G401.6 (cell line): Measurements from ENCODE around the gene SHISA9.
"Not testable (repeated sequence)": the region's sequence is repeated elsewhere in the genome, so short reads cannot be mapped to it uniquely, and the experiment has no call there.

Source experiments
- FAIRE-seq: peaks from 2 replicates; lab custom pipeline; 2012; peaks lifted over from hg19 to GRCh38; lab: Jason Lieb, UNC

The SHISA9 gene

DNA sequence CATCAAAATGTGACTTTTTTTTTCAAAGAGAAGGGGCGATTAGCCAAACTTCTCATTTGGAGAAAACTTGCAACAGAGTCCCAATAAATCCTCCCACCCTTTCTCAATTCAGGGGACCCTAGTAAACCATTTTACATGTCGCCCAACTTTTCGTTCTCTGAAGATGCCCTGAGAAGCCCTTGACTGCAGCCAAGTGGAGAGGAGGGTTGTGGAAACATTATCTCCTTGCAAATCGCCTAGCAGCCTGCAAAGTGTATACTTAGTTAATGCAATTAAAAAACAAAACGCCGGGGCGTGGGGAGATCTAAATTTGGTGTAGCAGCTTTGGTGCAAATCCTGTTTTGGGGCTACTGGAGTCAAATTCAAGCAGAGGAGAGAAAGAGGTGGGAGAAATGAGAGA lies 1.2 kb upstream of the SHISA9 start:
- no peak for FAIRE-seq

GRCh38 chr16:12900599-12901203 lies 697 bp upstream of the SHISA9 start:
- no peak for FAIRE-seq

- FAIRE-seq: no peak
Observed at GRCh38 chr16:12901204-12901596, 198 bp upstream of the SHISA9 start.

DNA sequence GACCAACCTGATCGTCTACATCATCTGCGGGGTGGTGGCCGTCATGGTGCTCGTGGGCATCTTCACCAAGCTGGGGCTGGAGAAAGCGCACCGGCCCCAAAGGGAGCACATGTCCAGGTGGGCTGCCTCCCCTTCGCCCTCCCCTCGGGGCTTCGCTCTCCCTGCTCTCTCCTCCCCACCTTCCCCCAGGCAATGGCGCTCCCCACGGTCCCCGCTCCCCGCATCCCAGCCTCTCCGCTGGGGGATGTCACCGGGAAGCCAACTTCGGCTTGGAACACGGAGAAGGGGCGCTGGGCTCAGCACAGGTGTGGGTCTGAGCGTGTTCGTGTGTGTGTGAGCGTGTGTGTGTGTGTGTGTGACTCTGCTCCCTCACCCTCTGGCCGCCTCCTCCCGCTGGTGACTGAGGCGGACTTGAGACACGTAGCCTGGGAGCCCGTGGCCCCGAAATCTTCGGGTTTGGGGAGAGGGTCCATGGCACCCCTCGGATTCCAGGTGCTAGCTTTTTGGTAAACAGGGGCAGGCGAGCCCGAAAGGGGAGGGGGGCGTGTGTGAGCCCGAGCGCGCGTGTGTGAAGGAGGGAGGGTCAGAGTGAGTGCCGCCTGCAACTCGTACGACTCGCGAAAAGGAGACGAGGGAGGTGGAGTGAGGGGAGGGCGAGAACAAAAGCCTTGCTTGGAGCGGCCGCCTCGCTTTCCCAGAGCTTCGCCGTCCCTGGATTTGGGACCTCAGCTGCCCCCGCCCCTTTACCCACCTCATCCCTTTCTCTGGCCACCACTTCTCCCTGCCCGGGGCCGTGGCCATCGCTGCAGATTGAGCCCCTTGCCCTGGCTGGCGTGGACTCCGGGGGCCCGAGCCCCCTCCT lies 1.3 kb downstream of the SHISA9 start:
- FAIRE-seq: no peak

DNA sequence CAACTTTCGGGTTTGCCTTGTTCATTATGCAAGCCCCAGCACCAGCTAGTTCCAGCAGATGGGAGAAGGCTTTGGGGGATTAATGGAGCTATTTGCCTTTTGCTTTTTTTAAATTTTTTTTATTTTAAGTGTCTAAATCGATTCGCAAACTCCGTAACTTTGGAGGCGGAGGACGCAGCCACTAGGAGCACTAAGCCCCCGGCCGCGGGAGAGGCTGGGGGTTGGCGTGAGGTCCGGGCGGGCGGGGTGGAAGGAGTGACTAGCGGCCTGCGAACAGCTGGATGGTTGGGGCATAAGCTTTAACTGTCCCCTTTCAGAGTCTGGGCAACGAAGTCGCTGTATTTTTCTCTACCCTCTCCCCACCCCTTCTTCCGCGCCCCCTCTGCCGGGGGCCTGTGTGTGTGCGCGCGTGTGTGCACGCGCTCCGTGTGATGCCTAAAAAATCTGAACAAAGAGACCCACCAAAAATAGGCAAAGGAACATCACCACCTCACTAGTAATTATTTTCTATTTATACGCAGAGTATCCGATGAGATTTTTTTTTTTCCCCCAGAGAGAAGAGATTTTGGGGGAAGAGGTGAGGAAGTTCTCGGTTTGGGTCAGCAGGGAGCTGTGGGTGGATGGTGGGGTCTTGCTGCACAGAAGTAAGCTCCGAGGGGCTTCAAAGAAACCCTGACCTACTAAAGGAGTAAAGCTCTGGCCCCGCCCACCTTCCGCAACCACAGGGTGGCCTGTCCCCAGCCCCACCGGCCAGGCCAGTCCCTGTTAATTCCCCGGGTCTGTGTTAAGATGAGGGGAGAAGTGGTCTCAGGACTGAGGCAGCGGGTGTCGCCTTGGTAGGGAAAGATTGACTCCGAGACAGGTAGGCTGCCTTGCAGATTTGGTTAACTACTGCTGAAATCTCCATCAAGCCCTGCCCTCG lies 2.3 kb downstream of the SHISA9 start:
- FAIRE-seq: no peak

GRCh38 chr16:12904329-12904671 lies 2.9 kb downstream of the SHISA9 start:
- FAIRE-seq: no peak

- no peak for FAIRE-seq
Observed at GRCh38 chr16:12906271-12906670, 4.9 kb downstream of the SHISA9 start.

DNA sequence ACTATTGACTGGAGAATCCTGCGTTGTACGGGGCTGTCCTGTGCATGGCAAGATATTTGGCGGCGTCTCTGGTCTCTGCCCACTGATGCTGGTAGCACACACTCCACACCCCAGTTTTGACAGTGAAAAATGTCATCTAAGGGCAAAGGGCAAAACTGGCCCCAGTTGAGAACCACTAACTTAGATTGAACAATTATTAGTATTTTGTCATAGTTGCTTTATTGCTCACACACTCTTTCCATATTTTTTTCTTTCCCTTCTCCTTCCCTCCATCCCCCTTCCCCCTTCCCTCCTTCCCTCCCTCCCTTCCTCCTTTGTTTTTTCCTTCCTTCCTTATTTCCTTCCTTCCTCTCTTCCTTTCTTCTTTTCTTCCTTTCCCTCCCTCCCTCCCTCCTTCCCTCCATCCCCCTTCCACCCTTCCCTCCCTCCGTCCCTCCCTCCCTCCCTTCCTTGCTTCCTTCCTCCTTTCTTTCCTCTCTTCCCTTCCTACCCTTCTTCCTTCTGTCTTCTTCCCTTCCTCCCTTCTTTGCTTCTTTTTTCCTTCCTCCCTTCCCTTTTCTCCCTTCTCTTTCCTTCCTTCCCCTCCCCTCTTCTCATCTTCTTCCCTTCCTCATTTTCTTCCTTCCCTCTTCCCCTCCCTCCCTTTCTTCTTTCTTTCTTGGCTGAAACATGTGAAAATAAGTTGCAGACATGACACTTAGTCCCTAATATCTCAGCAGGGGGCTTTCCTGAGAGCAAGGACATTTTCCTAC lies 5.5 kb downstream of the SHISA9 start:
- no peak for FAIRE-seq

- FAIRE-seq: no peak
Observed at GRCh38 chr16:12907670-12908233, 6.4 kb downstream of the SHISA9 start.

- no peak for FAIRE-seq
Observed at GRCh38 chr16:12917246-12917645, 15.8 kb downstream of the SHISA9 start.

GRCh38 chr16:12917653-12918052 lies 16.3 kb downstream of the SHISA9 start:
- no peak for FAIRE-seq

GRCh38 chr16:12920739-12921138 lies 19.3 kb downstream of the SHISA9 start:
- FAIRE-seq: no peak

DNA sequence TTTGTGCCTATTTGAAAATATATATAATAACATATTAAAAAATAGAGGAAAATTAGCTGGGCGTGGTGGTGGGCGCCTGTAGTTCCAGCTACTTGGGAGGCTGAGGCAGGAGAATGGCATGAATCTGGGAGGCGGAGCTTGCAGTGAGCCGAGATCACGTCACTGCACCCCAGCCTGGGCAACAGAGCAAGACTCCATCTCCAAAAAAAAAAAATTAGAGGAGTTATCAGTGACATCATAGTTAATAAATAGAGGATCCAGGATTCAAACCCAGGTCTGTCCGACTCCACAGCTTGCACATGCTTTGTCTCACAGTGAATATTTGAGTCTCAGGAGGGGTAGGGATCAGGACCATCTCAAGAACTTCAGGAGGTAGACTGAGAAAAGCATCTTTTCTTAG lies 22.2 kb downstream of the SHISA9 start:
- FAIRE-seq: not testable (repeated sequence)

DNA sequence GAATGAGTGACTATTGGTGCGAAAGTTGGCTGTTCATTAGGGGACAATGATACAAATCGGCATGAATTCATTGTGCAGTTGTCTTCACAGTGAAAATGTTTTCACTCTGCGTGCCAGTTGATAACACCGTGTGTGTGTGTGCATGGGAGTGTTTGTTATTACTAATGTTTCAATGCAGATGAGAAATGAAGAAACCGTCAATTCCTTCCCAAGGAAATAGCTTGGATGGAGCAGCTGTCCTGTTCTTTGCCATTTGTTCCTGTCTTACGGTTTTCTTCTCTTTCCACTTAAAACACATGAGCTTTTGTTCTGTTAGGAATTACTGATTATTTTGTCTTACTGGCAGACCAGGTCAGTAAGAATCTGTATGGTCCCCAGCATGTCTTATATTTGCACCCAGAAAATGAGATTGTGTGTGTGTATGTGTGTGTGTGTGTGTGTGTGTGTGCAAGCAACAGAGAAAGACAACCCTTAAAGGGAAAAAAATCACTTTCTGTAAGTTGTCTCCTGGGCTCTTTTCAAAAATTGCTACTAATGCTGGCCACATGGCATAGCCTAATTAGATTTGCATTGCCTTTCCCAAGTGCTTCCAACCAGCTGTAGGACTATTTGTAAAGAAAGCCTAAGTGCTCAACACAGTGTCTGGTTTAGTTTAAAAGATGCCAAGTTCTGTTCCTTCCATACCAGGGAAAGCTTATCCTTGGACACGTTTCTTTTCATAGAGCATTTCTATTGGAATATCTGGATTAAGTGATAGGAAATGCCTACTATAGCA lies 23.8 kb downstream of the SHISA9 start:
- FAIRE-seq: no peak

DNA sequence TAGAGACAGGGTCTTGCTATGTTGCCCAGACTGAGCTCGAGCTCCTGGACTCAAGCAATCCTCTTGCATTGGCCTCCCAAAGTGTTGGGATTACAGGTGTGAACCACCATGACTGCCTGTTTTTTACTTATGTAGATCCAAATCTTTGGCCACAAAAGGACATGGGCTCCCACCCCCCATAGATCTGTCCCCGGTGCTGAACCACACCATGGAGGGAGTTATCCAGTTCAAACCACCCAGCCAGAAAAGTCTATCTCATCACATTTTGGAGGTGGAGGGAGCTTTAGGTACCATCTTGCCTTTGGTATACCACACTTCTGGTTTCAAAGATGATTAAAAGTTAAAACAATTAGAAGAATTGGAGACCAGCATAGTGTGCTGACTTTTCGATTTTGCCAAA lies 26.2 kb downstream of the SHISA9 start:
- no peak for FAIRE-seq

GRCh38 chr16:12930881-12931280 lies 29.5 kb downstream of the SHISA9 start:
- no peak for FAIRE-seq

- FAIRE-seq: no peak
Observed at GRCh38 chr16:12936391-12936790, 35.0 kb downstream of the SHISA9 start.

- no peak for FAIRE-seq
Observed at GRCh38 chr16:12941896-12942295, 40.5 kb downstream of the SHISA9 start.

DNA sequence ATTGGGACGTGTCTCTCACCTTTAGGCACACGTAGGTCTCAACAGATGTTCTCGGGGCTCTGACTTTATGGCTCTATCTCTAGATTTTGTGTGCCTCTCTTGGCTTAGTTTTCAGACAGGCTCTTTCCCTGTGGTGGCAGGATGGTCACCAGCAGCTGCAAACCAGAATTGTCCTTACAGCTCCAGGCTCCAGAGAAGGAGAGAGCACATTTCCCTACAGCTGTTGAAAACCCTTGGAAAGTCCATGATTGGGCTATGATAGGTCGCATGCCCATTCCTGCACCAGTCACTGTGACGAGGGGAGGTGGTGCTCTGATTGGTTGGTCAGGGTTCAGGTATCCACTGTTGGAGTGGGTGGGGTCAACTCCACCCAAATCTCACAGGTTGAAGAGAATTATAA lies 41.5 kb downstream of the SHISA9 start:
- no peak for FAIRE-seq

DNA sequence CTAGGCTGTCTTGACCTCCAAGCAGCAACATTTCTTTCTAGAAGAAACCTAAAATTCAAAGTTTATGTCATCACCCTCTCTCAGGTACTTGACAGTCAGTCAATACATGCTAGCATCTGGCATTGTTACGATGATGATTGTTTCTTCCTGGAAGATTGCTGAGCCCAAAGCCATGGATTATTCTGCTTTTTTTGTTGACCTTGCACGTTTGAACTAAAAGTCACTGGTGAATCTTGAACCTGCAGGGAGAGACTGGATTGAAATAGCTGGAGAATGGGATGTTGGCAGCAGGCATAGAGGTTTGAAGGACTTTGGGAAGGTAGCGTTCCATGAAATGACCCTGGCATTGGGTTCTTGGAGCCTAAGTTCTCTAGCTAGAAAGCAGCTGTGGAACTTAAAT lies 42.9 kb downstream of the SHISA9 start:
- FAIRE-seq: no peak

GRCh38 chr16:12951392-12951791 lies 50.0 kb downstream of the SHISA9 start:
- no peak for FAIRE-seq
